Umbilical cord (tissue), 2 donors: ENCODE data around the gene TM7SF3. TPM values are rescaled to one million over a fixed set of nuclear protein-coding genes. Genes with fewer than 3 reads are reported as not detected.

Experiments
- DNase-seq: peaks from one replicate; pipeline ENCODE4 v3.0.0-alpha.2; 2015; ENCODE audit warnings: low spot score
- total RNA-seq: library from RNA; depleted of rRNA; stranded (reverse); fragments of >200 nt; gene quantifications from one replicate; pipeline ENCODE4 v1.2.3, GENCODE V29; 2014; ENCODE audit warnings: low replicate concordance; ENCODE audit not compliant: insufficient read depth

The TM7SF3 gene
- total RNA-seq, 1 donor from 2014 or later = 45.3 TPM

DNA sequence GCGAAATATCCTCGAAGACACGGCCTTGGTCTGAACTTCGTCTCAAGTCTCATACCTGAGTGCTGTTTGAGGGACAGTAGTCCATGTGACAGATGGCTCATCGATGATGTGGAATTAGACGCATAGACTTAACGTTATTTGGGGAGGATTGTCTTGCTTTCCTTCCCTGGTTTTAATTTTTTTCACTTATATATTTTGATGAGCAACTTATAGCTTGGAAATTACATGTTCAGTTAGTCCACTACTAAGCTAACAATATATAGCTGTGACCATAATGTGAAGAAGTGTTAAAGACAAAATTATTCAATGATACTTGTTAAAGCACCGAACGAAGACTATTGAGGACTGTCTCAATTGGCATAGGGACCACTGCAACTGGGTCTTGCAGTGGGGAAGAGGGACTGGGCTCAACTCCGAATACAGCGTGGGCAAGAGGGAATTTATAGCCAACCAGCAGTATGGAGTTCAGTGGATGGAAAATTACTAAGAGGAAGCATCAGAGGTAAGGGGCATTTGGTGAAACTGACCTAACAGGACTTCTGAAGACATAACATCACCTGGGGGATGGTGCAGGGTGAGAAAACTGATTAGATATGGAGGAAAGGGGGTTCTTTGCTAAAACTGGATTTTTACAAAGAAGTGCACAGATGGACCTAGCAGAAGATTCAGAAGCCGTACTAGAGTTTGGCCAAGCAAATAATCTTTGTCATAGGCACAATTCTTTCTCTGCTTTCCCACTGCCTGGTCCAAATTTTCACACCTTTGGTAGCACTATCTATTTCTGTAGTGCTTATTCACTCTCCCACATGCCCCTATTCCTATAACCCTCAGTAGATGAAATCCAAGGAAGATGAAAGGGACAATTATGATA, 910 bp upstream of the TM7SF3 start:
- no peak for DNase-seq

- DNase-seq = no peak
Observed at GRCh38 chr12:27013611-27014084, 536 bp downstream of the TM7SF3 start.

DNA sequence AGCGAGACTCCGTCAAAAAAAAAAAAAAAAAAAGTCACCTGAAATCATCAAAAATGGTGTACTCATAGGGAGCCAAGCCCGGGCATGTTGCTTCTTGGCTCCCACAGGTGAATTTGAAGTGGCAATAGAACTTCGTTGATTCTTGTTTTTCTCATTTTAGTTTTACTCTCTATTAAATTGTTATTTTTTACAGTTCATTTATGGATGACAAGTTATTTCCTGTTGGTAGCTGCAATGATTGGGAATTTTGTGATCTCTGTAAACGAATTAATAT, 1.3 kb downstream of the TM7SF3 start:
- no peak for DNase-seq

- no peak for DNase-seq
Observed at GRCh38 chr12:27012239-27012981, 1.8 kb downstream of the TM7SF3 start.

DNA sequence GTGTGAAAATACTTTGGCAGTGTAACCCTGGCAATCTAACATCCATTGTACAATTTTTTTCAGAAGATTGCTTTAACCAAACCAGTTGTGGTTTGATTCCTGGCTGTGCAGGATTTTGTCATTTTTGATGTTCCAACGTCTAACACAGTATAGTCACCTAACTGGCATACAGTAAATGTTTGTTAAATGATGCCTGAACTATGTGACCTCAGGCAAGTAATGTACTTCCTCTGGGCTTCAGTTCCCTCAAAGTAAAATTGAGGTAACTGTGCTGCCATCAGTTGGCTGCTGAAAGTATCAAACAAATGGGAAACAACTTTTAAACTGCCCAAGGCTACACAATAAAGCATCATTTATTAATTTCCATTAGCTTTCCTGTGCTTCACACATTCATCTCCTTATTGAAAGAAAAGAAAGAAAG, 4.3 kb downstream of the TM7SF3 start:
- no peak for DNase-seq

- no peak for DNase-seq
Observed at GRCh38 chr12:27008081-27008480, 6.1 kb downstream of the TM7SF3 start.

DNA sequence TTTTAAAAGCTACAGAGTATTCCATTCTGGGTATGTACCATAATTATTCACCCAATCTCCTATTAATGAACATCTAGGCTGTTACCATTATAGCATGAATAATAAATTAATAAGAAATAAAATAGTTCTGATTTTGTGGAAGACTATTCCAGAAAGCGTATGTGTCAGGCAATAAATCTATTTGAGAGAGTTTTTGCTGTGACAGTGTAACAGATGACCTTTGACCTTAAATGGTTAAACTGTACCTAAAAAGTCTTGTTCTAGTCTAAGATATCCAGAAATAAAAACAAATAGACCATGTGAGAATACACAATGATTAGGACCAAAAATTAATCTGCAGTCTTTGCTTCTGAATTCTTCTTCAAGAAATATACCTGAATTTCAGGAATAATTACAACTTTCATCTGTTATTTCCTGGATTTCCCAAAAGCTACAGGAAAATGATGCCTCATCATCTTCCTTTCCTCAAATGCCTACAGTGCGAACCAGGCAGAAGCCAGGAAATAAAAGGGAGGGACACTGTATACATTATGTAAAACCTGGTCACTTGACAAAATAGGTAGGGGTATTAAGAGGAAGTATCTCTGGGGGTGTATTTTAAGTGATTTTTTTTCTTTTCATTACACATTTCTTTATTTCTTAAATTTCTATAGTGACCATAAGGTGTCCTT, 7.3 kb downstream of the TM7SF3 start:
- no peak for DNase-seq

GRCh38 chr12:27005495-27005894, 8.7 kb downstream of the TM7SF3 start:
- no peak for DNase-seq

DNA sequence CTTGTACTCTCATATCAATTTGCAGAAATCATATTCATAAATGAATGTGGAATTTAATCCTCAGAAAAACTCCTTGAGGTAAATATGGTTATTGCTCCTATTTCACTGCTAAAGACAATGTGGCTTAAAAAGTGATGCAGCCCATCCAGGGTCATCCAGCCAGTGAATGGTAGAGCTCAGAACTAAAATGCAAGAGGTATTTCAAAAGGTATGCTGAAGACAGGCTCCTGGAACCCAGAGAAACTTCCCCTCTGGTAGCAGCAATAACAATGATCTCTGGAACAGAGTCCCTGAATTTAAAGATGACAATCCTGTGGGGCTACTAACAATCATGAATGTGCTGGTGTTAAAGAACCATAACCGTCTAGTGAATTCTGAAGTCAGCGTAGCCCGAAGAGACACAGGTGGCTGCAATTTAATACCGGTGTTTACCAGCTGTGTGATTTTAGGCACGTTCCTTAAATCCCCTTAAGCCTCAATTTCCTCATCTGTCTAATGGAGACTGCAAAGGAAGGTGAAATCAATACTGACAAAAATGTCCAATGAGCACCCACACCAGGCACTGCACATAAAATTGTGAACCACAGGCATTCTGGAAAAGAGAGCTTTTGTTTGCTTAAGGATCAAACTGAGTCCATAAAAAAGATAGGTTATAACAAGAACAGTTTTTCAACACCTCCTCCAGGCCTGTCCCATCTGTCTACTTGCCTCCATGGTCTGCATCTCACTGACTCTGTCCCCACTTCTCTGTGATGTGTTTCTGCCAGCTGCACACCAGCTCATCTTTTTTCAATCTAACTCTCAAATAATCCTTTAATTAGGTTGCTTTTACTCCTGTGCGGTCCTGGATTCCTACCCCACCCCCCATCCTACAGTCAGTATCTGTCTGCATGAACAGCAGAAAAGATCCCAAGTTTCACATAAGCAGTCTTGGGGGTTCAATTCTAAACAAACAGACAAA, 10.5 kb downstream of the TM7SF3 start:
- no peak for DNase-seq

- no peak for DNase-seq
Observed at GRCh38 chr12:27002141-27002540, 12.0 kb downstream of the TM7SF3 start.

DNA sequence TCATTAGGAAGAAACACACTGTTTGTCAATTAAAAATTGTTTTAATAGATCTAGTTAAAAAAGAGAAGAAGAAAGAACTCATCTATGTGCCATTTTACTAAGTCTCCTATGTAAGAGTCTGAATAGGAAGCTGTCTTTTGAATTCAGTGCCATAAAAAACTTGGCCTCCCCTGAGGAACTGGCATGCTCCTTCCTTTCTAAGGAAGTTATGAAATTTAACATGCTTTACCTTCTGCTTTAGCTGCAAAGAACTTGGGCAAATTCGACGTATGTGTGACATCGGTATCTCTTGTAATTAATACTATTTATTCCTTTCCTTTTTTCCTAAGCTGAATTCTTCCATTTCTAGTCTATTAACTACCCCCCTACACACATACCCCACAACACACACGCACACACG, 12.5 kb downstream of the TM7SF3 start:
- DNase-seq = no peak

- no peak for DNase-seq
Observed at GRCh38 chr12:27000961-27001360, 13.2 kb downstream of the TM7SF3 start.

DNA sequence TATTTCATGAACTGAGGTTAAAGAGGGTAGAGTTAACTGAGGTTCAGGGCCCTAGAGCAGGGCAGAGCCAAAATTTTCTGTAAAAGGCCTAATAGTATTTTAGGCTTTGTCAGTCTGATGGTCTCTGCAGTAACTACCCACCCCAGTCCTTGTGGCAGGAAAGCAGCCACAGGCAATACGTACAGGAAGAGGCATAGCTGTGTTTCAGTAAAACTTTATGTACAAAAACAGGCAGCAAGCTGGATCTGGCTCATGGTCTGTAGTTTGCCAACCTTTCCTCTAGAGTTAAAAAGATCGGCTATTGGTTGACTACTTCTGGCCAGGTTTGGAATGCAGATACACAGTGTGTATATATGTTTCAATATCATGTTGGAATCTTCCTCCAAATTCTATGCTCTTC, 17.2 kb downstream of the TM7SF3 start:
- no peak for DNase-seq

DNA sequence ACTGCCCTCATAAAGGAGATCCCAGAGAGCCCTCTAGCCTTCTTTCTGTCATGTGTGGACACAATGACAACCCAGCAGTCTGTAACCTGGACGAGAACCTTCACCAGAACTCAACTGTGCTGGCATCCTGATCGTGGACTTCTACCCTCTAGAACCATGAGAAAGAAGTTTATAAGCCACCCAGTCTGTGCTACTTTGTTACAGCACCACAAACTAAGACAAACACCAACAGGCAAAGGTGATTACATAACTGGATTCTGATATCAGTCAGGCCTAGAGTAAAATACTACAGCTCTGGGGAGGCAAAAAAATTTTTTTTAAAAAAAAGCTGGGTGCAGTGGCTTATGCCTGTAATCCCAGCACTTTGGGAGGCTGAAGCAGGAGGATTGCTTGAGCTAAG, 18.5 kb downstream of the TM7SF3 start:
- no peak for DNase-seq

DNA sequence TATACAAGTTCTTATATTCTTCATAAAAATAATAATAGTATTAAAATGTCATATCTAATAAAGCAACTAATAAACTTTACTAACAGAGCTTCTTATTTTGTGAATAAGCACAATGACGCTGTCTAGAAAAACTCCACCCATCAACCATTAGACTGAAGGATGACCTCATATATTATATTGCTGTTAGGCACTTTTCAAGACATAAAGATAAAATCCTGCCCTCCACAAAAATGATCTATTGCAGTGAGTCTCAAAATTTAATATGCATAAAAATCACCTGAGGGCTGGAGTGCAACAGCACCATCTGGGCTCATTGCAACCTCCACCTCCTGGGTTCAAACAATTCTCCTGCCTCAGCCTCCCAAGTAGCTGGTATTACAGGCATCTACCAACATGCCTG, 20.1 kb downstream of the TM7SF3 start:
- DNase-seq = no peak

- DNase-seq = no peak
Observed at GRCh38 chr12:26991826-26992225, 22.4 kb downstream of the TM7SF3 start.

DNA sequence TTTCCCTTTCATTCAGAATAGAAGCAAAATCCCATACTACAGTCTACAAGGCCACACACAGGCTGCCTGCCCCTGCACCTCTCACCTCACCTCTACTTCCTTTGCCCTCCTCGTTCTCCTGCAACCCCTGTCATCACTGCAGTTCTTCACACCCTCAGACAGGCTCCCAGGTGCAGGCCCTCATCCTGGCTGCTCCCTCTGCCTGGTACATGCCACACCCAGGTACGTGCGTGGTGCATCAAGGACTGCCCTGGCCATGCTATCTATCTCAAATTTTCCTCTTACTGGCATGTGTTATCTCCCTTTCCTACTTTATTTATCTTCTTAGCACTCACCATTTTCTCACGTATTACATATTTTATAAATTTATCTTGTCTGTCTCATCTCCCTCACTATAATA, 24.3 kb downstream of the TM7SF3 start:
- no peak for DNase-seq

- DNase-seq = no peak
Observed at GRCh38 chr12:26988703-26989102, 25.5 kb downstream of the TM7SF3 start.

DNA sequence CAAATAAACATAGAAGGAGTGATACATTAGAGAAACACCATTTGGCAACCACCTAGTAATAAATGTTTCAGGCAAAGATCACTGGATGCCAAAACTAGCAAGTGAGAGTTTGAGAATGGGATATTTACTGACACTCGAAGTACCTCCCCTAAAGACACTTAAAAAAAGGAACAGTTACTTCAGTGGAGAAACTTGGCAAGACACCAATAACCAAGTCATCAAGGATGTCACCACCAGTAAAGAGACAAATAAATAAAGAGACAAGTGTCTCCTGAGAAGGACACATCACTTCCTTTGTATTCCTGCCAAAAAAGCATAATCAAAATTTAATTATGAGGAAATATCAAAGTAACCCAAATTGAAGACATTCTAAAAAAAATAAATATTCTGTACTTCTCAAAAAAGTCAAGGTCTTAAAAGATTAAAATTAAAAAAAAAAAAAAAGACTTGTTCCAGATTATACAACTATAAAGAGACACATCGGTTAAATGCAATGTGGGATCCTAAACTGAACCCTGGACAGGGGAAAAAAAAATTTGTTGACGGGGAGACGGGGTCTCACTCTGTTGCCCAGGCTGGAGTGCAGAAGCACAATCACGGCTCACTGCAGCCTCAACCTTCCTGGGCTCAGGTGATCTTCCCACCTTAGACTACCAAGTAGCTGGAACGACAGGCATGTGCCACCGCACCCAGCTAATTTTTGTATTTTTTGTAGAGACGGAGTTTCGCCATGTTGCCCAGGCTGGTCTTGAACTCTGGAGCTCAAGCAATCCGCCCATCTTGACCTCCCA, 26.4 kb downstream of the TM7SF3 start:
- DNase-seq = no peak

GRCh38 chr12:26982866-26983265, 31.3 kb downstream of the TM7SF3 start:
- DNase-seq = no peak

DNA sequence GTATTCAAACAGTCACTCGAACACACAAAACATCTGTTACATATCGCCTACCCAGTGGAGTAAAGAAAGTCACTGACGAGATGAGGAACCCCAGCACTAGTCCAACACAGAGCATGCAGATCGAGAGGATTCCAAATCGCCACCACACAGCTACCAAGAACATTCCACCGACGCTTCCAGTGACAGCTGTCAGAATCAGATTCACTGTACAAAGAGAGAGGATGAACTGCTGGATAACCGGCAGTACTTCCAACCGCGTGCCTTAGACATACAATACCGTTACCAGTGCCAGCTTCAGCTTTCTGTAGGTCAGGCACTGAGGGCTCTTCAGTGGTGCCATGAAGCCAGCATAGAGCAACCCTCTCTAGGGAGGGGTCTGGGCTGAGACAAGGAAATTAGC, 34.5 kb downstream of the TM7SF3 start:
- no peak for DNase-seq
